HepG2 (cell line): ENCODE measurements around the gene APOA1. TPM values are rescaled to one million over a fixed set of nuclear protein-coding genes. Genes with fewer than 3 reads are reported as not detected.

Source experiments
- CCAR2 ChIP-seq: fragments of 200-400 bp; formaldehyde crosslinking; optimal IDR thresholded peaks from 2 replicates; pipeline ENCODE3; 2018; ENCODE audit warnings: low read depth, mild to moderate bottlenecking, low read length, moderate library complexity
- CENPT ChIP-seq: sonication (generic); formaldehyde crosslinking; IDR thresholded peaks from 2 replicates; pipeline ENCODE4 v1.8.0; 2022; ENCODE audit warnings: low read depth, mild to moderate bottlenecking, moderate library complexity, missing genetic modification reagents
- GMEB2 ChIP-seq: IDR thresholded peaks from 2 replicates; pipeline ENCODE4 v1.6.1; 2016; ENCODE audit warnings: missing biosample characterization, missing genetic modification reagents, low read depth
- HMGXB4 ChIP-seq, 2 experiments: sonication (generic) in 1 of 2; formaldehyde crosslinking in 1 of 2; IDR thresholded peaks; 2 replicates each; pipeline versions ENCODE4 v1.4.0 to v1.6.1; 2018 to 2020; ENCODE audit warnings: missing genetic modification reagents in 2 of 2, borderline replicate concordance in 1 of 2, low read depth in 1 of 2, mild to moderate bottlenecking in 1 of 2, missing biosample characterization in 1 of 2
- JUN ChIP-seq: sonication (generic); formaldehyde crosslinking; IDR thresholded peaks from 2 replicates; pipeline ENCODE4 v1.4.0; 2020; ENCODE audit warnings: mild to moderate bottlenecking, missing genetic modification reagents
- MAFF ChIP-seq: IDR thresholded peaks from 2 replicates; pipeline ENCODE4 v1.6.1; 2011; ENCODE audit warnings: low read depth, low read length, improper control_type of control experiment
- POGZ ChIP-seq: sonication (generic); formaldehyde crosslinking; IDR thresholded peaks from 2 replicates; pipeline ENCODE4 v1.4.0; 2020; ENCODE audit warnings: mild to moderate bottlenecking, missing genetic modification reagents
- RARG ChIP-seq: sonication (generic); formaldehyde crosslinking; IDR thresholded peaks from 2 replicates; pipeline ENCODE4 v1.4.0; 2020; ENCODE audit warnings: low read depth, mild to moderate bottlenecking, missing genetic modification reagents
- SP2 ChIP-seq: sonication (generic); formaldehyde crosslinking; IDR thresholded peaks from 2 replicates; pipeline ENCODE4 v1.5.1; 2020; ENCODE audit warnings: mild to moderate bottlenecking, missing genetic modification reagents
- SP5 ChIP-seq: IDR thresholded peaks from 2 replicates; pipeline ENCODE4 v1.6.1; 2016; ENCODE audit warnings: low read depth, borderline replicate concordance
- TOPORS ChIP-seq: sonication (generic); formaldehyde crosslinking; IDR thresholded peaks from 2 replicates; pipeline ENCODE4 v1.8.0; 2023; ENCODE audit warnings: mild to moderate bottlenecking, missing genetic modification reagents
- ZBTB20 ChIP-seq: sonication (generic); formaldehyde crosslinking; IDR thresholded peaks from 2 replicates; pipeline ENCODE4 v1.8.1; 2023; ENCODE audit warnings: missing genetic modification reagents, low read depth, mild to moderate bottlenecking, borderline replicate concordance
- ZNF136 ChIP-seq: sonication (generic); formaldehyde crosslinking; IDR thresholded peaks from 2 replicates; pipeline ENCODE4 v1.8.1; 2022; ENCODE audit warnings: low read depth, mild to moderate bottlenecking, moderate library complexity, missing genetic modification reagents
- ZNF281 ChIP-seq: sonication (generic); formaldehyde crosslinking; IDR thresholded peaks from 2 replicates; pipeline ENCODE4 v1.4.0; 2020; ENCODE audit warnings: missing genetic modification reagents, borderline replicate concordance
- ZNF652 ChIP-seq: IDR thresholded peaks from 2 replicates; pipeline ENCODE4 v1.6.1; 2016; ENCODE audit warnings: low read depth, borderline replicate concordance
- ZNF75D ChIP-seq: sonication (generic); formaldehyde crosslinking; IDR thresholded peaks from 2 replicates; pipeline ENCODE4 v1.8.1; 2023; ENCODE audit warnings: missing genetic modification reagents, mild to moderate bottlenecking, borderline replicate concordance
- ZNF878 ChIP-seq: sonication (generic); formaldehyde crosslinking; IDR thresholded peaks from 2 replicates; pipeline ENCODE4 v1.8.1; 2023; ENCODE audit warnings: mild to moderate bottlenecking, missing genetic modification reagents, moderate library complexity
- polyA plus RNA-seq, 8 experiments: library from polyadenylated mRNA; depleted of rRNA in 3 of 8; stranded (reverse) in 7 of 8; unstranded in 1 of 8; fragments of >200 nt; fragmentation: Illumina TruSeq in 4 of 8; extraction: Trizol in 4 of 8; gene quantifications; 2 replicates each; pipeline versions ENCODE4 v1.2.1 to v1.2.3, GENCODE V29; 2011 to 2016; ENCODE audit warnings: low read depth in 4 of 8, missing spikeins in 1 of 8, mixed read lengths in 1 of 8; ENCODE audit not compliant: insufficient read depth in 1 of 8
- total RNA-seq, 5 experiments: library from RNA; depleted of rRNA; stranded (reverse); fragments of >200 nt; fragmentation: Illumina TruSeq; extraction: Trizol; gene quantifications; 2 replicates each; pipeline ENCODE4 v1.2.3, GENCODE V29; 2016; ENCODE audit warnings: low read depth in 1 of 5
- TF ChIP-seq, protein P1 (sequence below): sonication (generic); IDR thresholded peaks from 2 replicates; pipeline ENCODE4 v1.6.1; 2016; ENCODE audit warnings: low read depth, borderline replicate concordance
- TF ChIP-seq, protein P2 (sequence below): sonication (generic); formaldehyde crosslinking; IDR thresholded peaks from 2 replicates; pipeline ENCODE4 v1.4.0; 2020; ENCODE audit warnings: missing genetic modification reagents

The APOA1 gene
- total and polyA plus RNA-seq, 2 of the 13 experiments (the other 11 are each of a cell fraction or from before 2014, with no cell fraction given), result 1,973 to 5,485 TPM

DNA sequence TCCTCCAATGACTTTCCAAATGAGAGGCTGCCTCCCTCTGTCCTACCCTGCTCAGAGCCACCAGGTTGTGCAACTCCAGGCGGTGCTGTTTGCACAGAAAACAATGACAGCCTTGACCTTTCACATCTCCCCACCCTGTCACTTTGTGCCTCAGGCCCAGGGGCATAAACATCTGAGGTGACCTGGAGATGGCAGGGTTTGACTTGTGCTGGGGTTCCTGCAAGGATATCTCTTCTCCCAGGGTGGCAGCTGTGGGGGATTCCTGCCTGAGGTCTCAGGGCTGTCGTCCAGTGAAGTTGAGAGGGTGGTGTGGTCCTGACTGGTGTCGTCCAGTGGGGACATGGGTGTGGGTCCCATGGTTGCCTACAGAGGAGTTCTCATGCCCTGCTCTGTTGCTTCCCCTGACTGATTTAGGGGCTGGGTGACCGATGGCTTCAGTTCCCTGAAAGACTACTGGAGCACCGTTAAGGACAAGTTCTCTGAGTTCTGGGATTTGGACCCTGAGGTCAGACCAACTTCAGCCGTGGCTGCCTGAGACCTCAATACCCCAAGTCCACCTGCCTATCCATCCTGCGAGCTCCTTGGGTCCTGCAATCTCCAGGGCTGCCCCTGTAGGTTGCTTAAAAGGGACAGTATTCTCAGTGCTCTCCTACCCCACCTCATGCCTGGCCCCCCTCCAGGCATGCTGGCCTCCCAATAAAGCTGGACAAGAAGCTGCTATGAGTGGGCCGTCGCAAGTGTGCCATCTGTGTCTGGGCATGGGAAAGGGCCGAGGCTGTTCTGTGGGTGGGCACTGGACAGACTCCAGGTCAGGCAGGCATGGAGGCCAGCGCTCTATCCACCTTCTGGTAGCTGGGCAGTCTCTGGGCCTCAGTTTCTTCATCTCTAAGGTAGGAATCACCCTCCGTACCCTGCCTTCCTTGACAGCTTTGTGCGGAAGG is 4.8 kb downstream of the APOA1 start (continued):
- no peak for TF ChIP-seq RARG (CRISPR knock-in tag)
- no peak for TF ChIP-seq GMEB2 (CRISPR knock-in tag)
- TF ChIP-seq, protein P1, sequence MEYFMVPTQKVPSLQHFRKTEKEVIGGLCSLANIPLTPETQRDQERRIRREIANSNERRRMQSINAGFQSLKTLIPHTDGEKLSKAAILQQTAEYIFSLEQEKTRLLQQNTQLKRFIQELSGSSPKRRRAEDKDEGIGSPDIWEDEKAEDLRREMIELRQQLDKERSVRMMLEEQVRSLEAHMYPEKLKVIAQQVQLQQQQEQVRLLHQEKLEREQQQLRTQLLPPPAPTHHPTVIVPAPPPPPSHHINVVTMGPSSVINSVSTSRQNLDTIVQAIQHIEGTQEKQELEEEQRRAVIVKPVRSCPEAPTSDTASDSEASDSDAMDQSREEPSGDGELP, result peak; percentile 95
- no peak for TF ChIP-seq MAFF
- TF ChIP-seq, protein P2, sequence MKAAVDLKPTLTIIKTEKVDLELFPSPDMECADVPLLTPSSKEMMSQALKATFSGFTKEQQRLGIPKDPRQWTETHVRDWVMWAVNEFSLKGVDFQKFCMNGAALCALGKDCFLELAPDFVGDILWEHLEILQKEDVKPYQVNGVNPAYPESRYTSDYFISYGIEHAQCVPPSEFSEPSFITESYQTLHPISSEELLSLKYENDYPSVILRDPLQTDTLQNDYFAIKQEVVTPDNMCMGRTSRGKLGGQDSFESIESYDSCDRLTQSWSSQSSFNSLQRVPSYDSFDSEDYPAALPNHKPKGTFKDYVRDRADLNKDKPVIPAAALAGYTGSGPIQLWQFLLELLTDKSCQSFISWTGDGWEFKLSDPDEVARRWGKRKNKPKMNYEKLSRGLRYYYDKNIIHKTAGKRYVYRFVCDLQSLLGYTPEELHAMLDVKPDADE (CRISPR knock-in tag), result peak; percentile 85; the same call in 1 of the 2 replicates
- peak; percentile 89; the same call in 1 of the 2 replicates for TF ChIP-seq ZNF136 (CRISPR knock-in tag)
- peak; percentile 85; the same call in 1 of the 2 replicates for TF ChIP-seq ZBTB20 (CRISPR knock-in tag)
- TF ChIP-seq SP5 (CRISPR knock-in tag), result peak; percentile 97
- TF ChIP-seq TOPORS, result peak; percentile 69
- no peak for TF ChIP-seq ZNF75D (CRISPR knock-in tag)
- TF ChIP-seq JUN (CRISPR knock-in tag), result peak; percentile 76
- TF ChIP-seq CENPT (CRISPR knock-in tag), result no peak
- no peak for TF ChIP-seq CCAR2
- peak; percentile 75 to 83; a peak in 3 of 4 replicates for TF ChIP-seq HMGXB4 (CRISPR knock-in tag; IDR thresholded peaks at IDR 0.05; ENCODE audit: borderline replicate concordance in 1 of 2, low read depth in 1 of 2)
- TF ChIP-seq ZNF281, result peak; percentile 87; the same call in 1 of the 2 replicates
- no peak for TF ChIP-seq SP2 (CRISPR knock-in tag)
- peak; percentile 92 for TF ChIP-seq ZNF878 (CRISPR knock-in tag)
- TF ChIP-seq POGZ (CRISPR knock-in tag), result peak; percentile 49; the same call in 1 of the 2 replicates
- peak; percentile 76; the same call in 1 of the 2 replicates for TF ChIP-seq ZNF652 (CRISPR knock-in tag)
